Measurements from ENCODE around the gene MAP3K3. TPM values are rescaled to one million over a fixed set of nuclear protein-coding genes. Genes with fewer than 3 reads are reported as not detected.
A peak's percentile ranks its signal among the peaks of the same experiment; 100 is the strongest.

Gene MAP3K3
- total RNA-seq, 1 donor from 2014 or later: 58.5 TPM

- DNase-seq (no peak), ATAC-seq (no peak)
- Histone ChIP-seq H3K4me3 (no peak overlapping the region), H3K27ac (no peak overlapping the region), H3K27me3 (ENCODE audit: low read depth) (no peaks in the 10 kb centered on the region), H3K4me1 (peaks cover 24% of the 10 kb centered on the region), H3K36me3 (peaks cover 77% of the 10 kb centered on the region), H3K9me3 (no peaks in the 10 kb centered on the region)
- intact Hi-C loops (cut with DNase I): no loop called here
- TF ChIP-seq CTCF (IDR thresholded peaks at IDR 0.05): no peak
These were observed 29.9 kb downstream of the MAP3K3 start for GRCh38 chr17:63652106-63652505.

- Histone ChIP-seq H3K9me3 (no peaks in the 10 kb centered on the region), H3K4me3 (no peak overlapping the region), H3K36me3 (peaks cover 76% of the 10 kb centered on the region), H3K27ac (no peak overlapping the region), H3K27me3 (ENCODE audit: low read depth) (no peaks in the 10 kb centered on the region), H3K4me1 (peaks cover 16% of the 10 kb centered on the region)
- ATAC-seq (peak in 1 of 2 donors; percentile 41), DNase-seq (no peak)
- intact Hi-C loops (cut with DNase I): no loop called here
- no peak for TF ChIP-seq CTCF (IDR thresholded peaks at IDR 0.05)
These were observed 30.8 kb downstream of the MAP3K3 start for GRCh38 chr17:63653050-63653449.

GRCh38 chr17:63657786-63658185, 35.6 kb downstream of the MAP3K3 start:
- intact Hi-C loops (cut with DNase I): no loop called here
- H3K4me1 ChIP-seq: no peaks in the 10 kb centered on the region
- no peak overlapping the region for H3K27ac ChIP-seq
- no peaks in the 10 kb centered on the region for H3K27me3 ChIP-seq (ENCODE audit: low read depth)
- H3K36me3 ChIP-seq: peaks cover 87% of the 10 kb centered on the region
- ATAC-seq (no peak), DNase-seq (no peak)
- no peak for TF ChIP-seq CTCF (IDR thresholded peaks at IDR 0.05)
- no peaks in the 10 kb centered on the region for H3K9me3 ChIP-seq
- H3K4me3 ChIP-seq: no peak overlapping the region

GRCh38 chr17:63658366-63658765, 36.1 kb downstream of the MAP3K3 start:
- Histone ChIP-seq H3K27me3 (ENCODE audit: low read depth) (no peaks in the 10 kb centered on the region), H3K4me1 (no peaks in the 10 kb centered on the region), H3K27ac (no peak overlapping the region), H3K4me3 (no peak overlapping the region), H3K36me3 (peaks cover 87% of the 10 kb centered on the region), H3K9me3 (no peaks in the 10 kb centered on the region)
- intact Hi-C loops (cut with DNase I): no loop called here
- no peak for TF ChIP-seq CTCF (IDR thresholded peaks at IDR 0.05)
- DNase-seq (no peak), ATAC-seq (no peak)

- intact Hi-C loops (cut with DNase I): no loop called here
- no peak for ATAC-seq
- TF ChIP-seq CTCF (IDR thresholded peaks at IDR 0.05): no peak
- Histone ChIP-seq H3K9me3 (no peaks in the 10 kb centered on the region), H3K4me3 (no peak overlapping the region), H3K36me3 (peaks cover 84% of the 10 kb centered on the region), H3K27me3 (ENCODE audit: low read depth) (no peaks in the 10 kb centered on the region), H3K4me1 (peaks cover 8% of the 10 kb centered on the region), H3K27ac (no peak overlapping the region)
- DNase-seq: no peak
These were observed 37.6 kb downstream of the MAP3K3 start for GRCh38 chr17:63659850-63660249.
